Right hindlimb (tissue), 1 donor: ENCODE results near the gene CNTN5.
"Not testable (repeated sequence)": the region's sequence is repeated elsewhere in the genome, so short reads cannot be mapped to it uniquely, and the experiment has no call there.

Source experiments
- DNase-seq: peaks from one replicate; pipeline ENCODE4 v3.0.0-alpha.2; 2018

CNTN5 gene

DNA sequence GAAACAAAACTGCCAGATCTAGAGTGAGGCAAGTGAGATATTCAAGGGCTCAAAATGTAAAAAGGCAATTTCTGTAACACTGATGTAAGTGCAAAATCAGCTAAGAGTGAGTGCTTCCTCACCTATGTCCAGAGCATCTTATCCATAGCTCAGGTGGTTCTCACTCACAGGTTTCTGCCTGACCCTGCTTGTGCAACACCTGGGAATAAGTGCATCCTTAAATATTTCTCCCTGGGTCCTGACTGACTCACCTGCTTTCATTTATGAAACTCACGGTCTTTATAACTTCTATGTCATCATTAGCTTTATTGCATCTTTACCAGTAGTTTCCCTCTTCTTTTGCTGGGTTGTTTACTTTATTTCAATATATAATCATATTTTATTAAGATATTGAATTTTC, 260.6 kb downstream of the CNTN5 start:
- no peak for DNase-seq

DNA sequence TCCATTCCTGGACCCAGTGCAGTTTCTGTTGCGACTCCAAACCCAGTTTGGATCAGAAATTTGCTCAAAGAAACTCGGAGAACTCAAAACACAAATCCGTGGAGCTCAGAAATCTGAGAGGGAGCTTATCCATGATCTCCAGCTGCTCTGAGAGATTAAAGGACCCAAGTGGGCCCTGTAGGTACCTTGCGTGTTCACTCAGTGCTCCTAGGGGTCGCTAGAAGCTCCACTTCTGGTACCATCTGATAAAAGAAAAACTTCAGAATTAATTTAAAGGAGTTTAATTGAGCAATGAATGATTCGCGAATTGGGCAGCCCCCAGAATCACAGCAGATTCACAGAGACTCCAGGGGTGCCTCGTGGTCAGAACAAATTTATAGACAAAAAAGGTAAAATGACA, 277.2 kb downstream of the CNTN5 start:
- not testable (repeated sequence) for DNase-seq

DNA sequence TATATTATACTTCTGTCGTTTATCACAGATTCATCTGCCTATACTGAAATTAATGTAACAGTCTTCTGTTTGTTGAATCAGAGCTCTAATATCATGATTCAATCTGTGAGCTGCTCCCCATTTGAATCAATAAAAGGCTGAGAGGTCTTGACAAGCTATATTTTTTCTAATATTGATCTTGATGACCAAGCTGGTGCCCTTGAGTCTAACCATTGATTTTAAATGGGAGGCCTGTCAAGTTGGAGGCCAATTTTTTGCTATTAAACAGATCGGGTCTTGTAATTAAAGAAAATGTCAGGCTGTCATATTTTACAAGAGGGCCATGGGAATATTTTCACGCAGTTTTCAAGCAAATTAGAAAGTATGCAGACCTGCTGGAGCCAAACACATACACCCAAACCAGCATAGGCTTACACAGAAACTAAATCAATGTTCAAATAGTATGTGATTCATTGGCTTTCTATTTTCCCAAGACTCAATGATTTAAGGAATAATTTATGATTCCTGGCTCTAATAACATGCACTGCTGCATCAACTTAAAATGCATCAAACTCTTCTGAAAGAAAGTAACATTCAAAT, 286.9 kb downstream of the CNTN5 start:
- DNase-seq, result no peak

DNA sequence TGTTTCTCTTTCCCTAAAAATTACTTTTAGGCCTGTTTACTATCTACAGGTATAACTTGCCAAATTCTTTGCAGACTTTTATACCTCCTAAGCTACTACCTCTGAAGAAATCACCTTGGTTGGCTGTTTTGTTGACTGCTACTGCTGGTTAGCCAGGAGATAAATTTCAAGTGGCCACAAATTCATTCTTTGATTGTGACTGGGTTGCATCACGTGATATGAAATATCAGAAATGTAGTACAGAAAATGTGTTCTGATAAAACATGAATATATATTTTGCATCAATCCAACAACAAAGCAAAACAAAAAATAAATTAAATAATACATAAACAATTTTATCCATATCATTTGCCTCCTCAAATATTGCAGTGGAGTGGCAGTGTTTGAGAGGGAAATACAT, 291.1 kb downstream of the CNTN5 start:
- no peak for DNase-seq

DNA sequence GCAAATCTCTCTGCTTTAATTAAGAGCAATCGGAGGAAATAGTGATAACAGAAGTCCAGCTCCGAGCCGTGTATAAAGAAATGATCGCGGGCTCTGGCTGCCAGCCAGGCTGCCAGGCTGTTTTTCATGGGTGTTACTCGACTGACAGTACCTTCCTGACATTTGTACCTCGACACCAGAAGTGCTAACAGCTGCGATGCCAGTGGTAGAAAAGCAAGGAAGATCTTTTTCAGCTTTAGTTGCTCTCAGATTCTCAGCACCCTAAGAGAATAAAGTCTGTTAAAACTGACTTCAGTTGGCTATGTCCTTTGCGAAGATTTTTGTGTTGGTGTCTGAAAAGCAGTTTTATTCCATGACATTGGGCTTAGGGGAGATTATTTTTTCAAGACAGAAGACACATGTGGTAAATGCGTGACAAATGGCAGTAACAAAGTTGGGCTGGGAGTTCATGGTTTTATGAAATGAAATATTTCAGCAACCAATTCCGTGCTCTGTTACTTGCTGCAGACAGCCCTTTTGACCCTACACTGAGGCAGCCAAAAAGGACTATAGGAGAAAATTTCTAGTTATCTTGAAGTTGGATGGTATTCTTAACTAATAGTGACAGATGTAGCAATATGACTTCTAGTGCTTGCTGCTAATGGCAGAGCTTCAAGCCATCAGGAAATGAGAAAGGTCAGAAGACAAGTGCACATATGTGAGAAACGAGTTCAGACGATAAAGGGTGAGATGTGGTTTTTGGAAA, 296.2 kb downstream of the CNTN5 start:
- peak; percentile 27 for DNase-seq

DNA sequence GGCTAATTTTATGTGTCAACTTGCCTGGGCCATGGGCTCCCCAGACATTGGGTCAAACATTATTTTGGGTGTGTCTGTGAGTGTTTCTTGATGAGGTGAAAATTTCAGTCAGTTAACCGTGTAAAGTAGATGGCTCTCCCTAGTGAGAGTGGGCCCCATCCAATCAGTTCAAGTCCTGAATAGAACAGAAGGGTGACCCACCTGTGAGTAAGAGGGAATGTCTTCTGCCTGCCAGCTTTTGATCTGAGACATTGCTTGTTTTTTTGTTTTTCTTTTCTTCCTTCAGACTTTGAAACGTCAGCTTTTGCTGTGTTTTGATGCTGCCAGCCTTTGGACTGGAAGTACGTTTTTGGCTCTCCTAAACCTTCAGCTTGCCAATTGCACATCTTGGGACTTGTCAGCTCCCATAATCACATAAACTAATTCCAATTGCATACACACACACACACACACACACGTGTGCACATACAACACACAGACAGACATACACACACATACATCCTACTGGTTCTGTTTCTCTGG, 300.1 kb downstream of the CNTN5 start:
- DNase-seq, result no peak

DNA sequence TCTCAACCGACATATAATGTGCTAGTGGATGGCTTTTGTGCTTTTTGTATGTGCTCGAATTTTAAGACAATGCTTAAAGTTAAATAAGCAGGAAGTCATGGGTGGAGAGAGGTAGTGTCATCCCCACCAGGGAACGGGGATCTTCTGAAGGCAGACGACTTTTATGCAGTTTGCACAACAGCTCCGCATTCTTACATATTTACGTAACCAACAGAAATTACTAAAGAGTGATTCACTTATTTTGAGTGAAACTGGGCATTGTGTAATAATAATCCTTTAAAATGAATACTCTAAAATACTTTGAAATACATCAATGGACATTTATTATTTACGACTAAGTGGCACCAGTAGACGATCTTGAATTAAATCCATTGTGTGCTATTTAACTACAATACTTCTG, 305.1 kb downstream of the CNTN5 start:
- DNase-seq, result no peak

DNA sequence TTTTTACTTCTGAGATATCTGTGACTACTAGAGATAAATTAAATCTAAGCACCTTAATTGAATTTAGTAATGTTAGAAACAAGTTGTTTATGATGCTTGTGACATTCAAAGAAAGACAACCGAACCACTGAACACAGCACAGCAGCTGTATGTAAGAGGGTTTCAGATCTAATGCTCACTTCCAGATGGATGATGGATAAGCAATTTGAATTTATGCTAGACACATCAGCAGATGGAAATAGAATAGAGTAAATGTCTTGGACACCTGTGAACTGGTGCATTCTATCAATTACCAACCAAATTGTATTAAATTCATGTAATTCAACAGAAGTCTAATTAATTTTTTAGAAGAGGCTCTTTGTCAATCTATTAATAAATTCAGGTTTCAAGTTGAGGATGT, 306.3 kb downstream of the CNTN5 start:
- DNase-seq, result no peak

DNA sequence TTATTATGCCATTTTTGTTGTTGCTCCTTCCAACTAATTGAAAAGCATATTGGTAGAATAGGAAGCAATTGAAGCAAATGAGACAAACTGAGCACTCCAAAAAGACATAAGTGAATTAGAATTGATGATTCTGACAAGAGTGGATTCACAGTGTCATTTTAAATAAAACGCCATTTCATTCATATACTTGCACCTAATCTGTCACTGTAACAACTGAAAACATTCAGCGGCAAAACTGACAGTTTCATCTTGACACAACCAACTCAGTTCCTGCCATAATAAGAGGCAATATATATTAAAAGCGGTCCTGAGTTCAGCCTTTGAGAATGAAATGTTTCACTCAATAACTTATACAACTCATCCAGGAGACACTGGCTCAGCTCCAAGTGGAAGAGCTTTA, 306.8 kb downstream of the CNTN5 start:
- DNase-seq, result no peak

DNA sequence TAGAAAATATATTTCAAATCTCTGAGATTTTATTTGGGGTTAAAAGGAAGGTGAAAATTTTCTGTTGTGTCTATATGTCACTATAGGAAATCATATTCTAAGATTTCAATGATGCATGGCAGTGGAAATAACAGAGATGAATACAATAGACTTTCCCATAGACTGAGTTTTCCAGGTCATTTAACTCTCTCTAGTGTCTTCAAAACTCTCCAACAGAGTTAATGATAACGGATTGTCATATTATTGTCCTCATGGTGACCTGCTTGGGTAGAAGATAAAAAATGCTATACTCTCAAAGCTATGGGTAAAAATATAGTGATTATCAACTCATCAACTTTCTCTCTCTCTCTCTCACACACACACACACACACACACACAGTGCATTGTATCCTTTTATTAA, 312.9 kb downstream of the CNTN5 start:
- no peak for DNase-seq

DNA sequence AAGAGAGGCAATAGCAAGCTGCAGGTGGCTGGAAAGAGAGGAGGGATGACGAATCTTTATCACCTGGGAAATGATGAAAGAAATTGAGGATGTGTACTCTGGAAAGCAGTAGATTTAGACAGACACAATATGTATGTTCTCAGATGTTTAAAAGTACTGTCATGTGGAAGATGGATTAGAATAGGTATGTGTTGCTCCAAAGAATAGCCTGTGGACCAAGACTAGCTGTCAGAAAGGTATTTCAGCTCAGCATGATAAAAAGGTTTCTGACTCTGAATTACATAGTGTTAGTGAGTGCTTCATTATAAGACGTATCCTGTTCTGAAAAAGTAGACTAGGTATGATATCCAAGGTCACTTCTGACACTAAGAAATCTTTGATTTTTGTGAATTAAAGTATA, 322.4 kb downstream of the CNTN5 start:
- no peak for DNase-seq

DNA sequence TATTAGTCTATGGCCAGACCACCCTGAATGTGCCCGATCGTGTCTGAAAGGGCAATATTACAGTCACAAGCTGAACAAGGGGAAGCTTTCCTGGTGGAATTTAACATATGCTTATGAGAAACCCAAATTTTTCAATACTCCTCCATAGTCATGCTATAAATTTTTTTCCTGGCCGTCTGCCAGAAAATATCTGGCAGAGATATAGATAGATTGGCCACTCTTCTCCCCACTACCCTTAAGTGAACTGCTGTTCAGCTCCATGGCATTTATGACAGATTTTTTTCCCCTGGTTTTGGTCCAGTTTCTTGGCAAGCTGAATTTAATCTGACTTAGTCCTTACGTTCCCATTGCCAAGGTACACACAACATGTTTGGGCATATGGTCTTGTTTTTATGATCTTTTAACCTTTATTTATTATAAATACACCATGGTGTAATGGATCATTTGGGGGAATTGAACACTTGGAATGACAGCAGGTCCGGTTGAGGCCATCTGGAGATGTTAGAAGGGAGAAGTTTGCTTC, 328.5 kb downstream of the CNTN5 start:
- peak; percentile 20 for DNase-seq

DNA sequence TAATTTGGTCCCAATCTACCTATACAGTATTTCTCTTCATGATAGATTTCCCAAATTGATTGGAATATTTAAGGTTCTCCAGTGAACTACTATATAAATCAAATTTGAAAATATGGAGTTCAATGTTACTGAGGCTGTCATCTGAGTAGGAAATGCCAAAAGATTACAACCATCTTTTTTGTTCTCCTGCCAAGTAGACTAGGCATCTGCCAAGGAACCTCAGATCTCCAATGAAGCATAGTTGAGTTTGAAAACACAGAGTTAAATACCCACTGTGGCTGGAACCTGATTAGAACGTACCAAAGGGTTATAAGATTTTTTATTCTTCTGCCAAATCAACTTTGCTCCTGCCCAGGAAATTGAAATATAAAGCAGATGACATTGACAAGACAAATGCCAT, 330.9 kb downstream of the CNTN5 start:
- no peak for DNase-seq

DNA sequence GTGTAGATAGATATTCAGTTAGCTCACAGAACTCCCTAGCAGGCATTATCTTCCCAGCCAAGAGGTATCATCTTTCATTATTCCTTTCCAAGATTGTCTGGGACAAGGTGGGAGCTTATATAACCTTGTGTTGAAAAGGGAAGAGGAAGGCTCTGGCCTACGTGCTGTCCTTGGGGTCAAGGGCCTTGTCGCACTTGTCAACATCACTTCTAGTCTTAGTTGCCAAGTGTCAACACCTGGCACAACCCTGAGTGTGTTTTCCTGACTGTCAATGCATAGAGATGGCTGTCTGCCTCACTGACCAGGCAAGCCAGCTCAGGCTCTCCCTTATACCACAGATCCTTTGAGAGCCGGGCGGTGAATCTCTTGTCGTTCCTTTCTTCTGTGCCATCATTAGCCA, 331.9 kb downstream of the CNTN5 start:
- no peak for DNase-seq

DNA sequence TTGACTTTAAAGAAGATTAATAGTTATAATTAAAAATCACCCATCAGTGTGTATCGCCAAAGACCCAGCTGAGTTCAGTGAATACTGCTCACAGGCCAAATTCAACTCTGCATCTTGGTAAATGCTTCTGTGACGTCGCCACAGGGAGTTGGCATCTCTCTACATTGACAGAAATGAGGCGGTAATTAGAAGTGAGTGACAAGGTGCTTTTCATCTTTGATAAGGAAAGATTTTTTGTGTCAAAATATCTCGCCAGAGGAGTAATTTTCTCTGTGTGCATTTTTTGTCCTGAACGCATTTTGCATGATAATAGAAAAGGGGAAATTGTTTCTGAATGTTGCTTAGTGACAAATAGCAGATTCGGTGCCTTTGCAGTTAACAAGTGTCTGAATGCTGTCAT, 345.8 kb downstream of the CNTN5 start:
- no peak for DNase-seq

DNA sequence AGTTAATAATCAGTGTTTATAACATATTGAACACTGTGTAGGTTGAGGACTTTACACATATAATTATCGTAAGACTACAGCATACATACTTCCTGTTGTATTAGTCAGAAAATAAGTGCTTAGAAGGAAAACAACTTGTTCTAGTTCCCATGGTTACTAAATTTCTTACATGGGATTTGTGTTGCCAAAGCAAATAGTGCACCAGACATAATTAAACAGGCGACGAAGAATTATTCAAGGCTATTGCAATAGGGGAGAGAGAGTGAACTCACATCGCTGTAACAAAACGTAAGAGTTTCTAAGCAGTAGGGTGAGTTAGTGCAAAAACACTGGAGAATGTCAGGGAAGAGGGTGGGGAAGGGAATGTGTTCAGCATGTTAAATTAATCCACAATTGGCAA, 347.8 kb downstream of the CNTN5 start:
- DNase-seq, result peak; percentile 16

DNA sequence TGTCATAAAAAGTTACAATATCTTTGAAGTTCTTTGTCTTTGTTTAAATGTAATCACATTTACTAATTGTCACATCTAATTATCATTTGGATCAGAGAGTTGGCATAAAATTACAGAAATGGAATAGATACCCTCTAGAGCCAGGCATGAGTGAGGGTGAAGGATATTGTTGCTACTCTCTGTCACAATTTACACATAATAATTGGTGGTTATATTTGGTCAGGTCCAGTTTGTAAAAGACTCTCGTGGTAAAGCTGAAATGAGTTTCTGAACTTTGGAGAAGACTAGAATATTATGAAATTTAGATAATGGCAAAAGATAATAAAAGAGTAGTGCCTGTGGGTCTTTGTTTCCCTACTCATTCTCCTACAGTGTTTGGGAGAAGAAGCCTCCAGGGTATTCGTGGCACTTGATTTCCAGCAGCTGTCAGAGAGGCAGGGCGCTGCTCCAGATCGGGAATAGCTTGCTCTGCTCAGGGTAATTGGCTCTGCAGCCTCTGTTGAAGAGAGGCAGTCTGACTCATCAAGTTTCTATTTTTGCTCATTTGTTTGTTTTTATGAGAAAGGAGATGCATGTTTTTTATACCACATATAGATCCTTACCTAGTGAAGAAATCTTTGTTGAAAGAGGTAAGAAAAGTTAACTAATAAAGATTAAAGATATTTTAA, 349.9 kb downstream of the CNTN5 start:
- peak; percentile 45 for DNase-seq

DNA sequence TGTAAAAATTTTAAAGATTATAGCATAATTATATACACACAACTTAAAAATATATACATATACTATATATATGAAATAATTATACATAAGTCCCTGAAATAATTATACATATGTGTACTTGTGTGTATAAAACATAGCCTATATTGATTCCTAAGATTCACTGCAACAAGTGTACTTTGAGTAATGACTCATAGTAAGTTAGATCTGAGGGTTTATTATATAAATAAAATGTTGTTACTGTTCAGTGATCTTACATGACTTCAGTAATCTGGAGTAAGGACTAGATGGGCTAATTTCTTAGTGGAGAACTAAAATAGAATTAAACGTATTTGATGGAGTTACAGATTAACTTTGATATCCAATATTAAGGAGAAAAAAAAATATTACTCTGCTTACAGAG, 350.5 kb downstream of the CNTN5 start:
- DNase-seq, result no peak

DNA sequence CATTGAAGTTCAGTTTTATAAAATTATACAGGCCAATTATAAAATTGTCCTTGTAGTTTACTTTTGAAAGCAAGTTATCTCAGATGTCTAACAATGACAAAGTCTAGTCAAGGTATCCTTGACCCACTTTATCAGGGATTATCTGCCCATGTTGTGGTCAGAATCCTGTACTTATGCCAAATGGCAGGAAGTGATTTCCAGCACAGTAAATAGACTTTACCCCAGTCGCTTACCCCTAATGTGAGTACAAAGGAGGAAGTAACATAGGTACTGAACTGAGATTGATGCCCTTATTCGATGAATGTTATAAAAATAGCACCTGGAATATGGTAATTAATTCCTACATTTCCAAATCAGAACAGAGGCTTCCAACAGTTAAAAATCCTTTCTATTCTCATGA, 355.7 kb downstream of the CNTN5 start:
- DNase-seq, result no peak

DNA sequence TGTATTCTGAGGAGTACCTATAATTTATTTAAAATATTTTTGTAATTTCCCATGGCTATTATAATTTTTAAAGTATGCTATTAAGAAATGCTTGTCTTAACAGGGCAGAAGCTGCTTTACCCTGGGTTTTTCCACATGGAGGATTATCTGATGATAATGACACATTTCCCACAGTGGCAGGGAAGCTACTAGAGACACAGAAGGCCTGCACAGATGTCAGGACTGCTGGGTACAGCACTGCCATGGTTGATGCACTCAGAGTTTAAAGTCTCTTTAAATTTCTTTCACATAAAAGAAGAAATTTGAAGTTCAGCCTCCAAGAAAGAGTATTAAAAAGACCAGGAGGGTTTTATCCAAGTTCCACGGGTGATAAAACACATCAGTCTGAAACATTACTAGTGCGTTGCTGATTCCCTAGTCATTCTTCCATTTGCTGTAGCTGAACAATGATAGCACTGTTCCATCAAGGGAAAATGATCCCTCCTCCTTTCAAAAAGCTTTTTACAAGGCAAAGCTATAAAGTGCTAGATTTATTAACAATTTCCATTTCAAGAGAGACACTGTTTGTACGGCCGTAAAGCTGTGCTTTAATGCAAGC, 363.0 kb downstream of the CNTN5 start:
- DNase-seq, result no peak

DNA sequence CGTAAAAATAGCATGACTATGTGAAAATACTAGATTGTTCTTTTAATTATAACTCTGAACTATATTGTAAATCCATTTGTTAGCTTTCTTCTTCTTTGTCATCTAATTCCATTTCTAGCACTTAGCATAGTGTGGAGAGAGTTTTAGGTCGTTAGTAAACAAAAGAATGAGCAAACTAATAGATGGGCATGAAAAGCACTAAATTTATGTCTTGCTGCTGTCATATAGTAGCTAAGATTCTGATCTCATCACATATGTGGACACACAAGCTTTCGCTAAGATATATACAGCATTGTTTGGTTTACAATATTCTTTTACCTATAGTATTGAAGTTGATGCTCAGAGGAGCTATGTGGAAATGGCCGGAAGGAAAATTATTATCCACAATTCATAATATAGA, 370.5 kb downstream of the CNTN5 start:
- DNase-seq, result no peak

DNA sequence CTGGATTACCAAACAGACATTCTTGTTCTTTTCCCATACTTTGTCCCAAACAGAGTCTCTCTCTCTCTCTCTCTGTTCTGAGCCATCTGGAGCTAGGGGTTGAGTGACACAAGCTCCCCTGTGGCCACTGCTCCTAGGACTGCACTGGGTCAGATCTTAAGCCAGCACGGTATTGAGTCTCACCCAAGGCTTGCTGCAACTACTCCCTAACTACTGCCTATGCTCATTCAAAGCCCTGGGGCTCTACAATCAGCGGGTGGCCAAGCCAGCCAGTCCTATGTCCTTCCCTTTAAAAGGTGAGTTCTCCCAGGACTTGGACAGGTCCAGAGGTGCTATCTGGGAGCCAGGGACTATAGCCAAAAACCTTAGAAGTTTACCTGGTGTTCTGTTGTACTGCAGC, 385.6 kb downstream of the CNTN5 start:
- DNase-seq, result no peak

DNA sequence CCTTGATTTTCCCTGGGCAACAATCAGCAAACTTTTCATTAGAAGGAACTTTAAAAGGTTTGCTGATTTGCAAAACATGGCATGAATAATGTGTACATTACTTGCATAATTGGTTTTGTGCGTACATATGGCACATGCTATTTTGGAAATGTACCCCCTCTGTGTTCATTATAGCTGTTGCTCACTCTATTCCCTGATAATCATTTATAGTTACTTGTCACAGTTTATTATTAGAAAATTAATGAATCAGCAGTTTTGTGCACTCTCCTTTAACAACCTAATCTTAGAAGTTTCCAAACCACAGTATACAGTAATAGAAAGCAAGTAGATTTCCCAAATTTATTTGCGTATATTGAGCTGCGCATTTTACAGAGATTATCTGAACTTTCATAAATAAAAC, 389.9 kb downstream of the CNTN5 start:
- no peak for DNase-seq
